ENCODE data around the gene ACOD1. TPM values are rescaled to one million over a fixed set of nuclear protein-coding genes. Genes with fewer than 3 reads are reported as not detected.

Gene ACOD1
- total RNA-seq, 1 experiment from 2014 or later = not detected

DNA sequence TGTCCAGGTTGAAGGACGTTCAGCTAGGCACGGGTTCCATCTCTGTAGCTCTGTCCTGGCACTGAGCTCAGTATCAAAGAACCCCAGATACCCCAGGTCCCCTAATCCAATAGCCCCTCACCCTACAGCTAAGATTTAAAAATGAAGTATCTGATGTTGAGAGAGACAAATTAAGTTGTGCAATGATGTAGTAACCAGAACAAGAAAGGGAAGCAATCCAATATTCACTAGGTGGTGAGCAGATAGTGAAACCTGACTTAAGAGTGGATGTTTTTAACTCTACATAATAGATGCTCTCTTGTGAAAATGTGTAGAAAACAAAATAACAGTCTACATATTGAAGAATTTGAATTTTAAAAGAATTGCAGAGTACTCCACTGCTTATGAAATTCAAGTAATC, 1.8 kb downstream of the ACOD1 start:
- Histone ChIP-seq H3K4me3 (ENCODE audit: low read length) (no peak overlapping the region), H3K4me1 (ENCODE audit: insufficient read depth, low read length) (peaks cover 14% of the 10 kb centered on the region), H3K9me3 (ENCODE audit: low read length) (no peaks in the 10 kb centered on the region), H3F3A (ENCODE audit: low read length, unreplicated experiment) (no peaks in the 10 kb centered on the region), H3K27ac (ENCODE audit: low read length) (no peak overlapping the region), H3K9me2 (replicated peaks; ENCODE audit: low read length) (no peaks in the 10 kb centered on the region), H4K20me1 (ENCODE audit: low read length) (no peaks in the 10 kb centered on the region), H3K4me2 (ENCODE audit: low read length) (no peak overlapping the region), H3K9ac (ENCODE audit: low read length) (no peak overlapping the region), H3K79me2 (ENCODE audit: low read length) (no peaks in the 10 kb centered on the region), H3K36me3 (ENCODE audit: low read depth, low read length) (no peaks in the 10 kb centered on the region), H2AFZ (ENCODE audit: low read length) (no peak overlapping the region), H3K27me3 (ENCODE audit: low read length) (no peaks in the 10 kb centered on the region)
- intact Hi-C loops (cut with micrococcal nuclease) = no loop called here
- ATAC-seq (no peak), DNase-seq (no peak)
- no TSS peak for BruUV-seq (replicated peaks)
- ChIA-PET POLR2A (ENCODE audit: unreplicated experiment) (no interaction called here), CTCF (no interaction called here)
- no peak for TF ChIP-seq EZH2phosphoT487 (IDR thresholded peaks at IDR 0.05; ENCODE audit: borderline replicate concordance, low read length)
- TF ChIP-seq, protein P1, sequence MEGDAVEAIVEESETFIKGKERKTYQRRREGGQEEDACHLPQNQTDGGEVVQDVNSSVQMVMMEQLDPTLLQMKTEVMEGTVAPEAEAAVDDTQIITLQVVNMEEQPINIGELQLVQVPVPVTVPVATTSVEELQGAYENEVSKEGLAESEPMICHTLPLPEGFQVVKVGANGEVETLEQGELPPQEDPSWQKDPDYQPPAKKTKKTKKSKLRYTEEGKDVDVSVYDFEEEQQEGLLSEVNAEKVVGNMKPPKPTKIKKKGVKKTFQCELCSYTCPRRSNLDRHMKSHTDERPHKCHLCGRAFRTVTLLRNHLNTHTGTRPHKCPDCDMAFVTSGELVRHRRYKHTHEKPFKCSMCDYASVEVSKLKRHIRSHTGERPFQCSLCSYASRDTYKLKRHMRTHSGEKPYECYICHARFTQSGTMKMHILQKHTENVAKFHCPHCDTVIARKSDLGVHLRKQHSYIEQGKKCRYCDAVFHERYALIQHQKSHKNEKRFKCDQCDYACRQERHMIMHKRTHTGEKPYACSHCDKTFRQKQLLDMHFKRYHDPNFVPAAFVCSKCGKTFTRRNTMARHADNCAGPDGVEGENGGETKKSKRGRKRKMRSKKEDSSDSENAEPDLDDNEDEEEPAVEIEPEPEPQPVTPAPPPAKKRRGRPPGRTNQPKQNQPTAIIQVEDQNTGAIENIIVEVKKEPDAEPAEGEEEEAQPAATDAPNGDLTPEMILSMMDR (conservative IDR thresholded peaks at IDR 0.05; ENCODE audit: low read depth, low read length) = no peak
- no peak for TF ChIP-seq EZH2 (IDR thresholded peaks at IDR 0.05; ENCODE audit: low read length, unreplicated experiment)

DNA sequence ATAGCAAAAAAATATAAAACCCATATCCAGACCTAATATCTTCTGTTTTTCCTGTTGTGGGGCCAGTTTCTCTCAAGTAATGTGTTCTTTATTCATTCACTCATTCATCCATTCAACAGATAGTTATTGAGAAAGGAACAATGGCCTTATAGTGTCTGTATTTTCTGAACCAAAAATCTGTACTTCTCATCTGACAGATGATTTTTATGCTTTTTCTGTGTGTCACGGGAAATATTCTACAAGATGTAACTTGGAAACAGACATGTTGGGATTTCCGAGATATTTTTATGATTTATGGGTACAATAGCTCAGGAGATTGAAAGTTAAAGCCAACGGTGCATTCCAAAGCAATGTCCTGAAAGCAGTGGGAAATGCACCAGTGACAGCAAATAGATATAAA, 5.7 kb downstream of the ACOD1 start:
- Histone ChIP-seq H3K4me3 (ENCODE audit: low read length) (no peak overlapping the region), H4K20me1 (ENCODE audit: low read length) (no peaks in the 10 kb centered on the region), H3K27ac (ENCODE audit: low read length) (no peak overlapping the region), H2AFZ (ENCODE audit: low read length) (no peak overlapping the region), H3K4me1 (ENCODE audit: insufficient read depth, low read length) (no peaks in the 10 kb centered on the region), H3K9ac (ENCODE audit: low read length) (no peak overlapping the region), H3F3A (ENCODE audit: low read length, unreplicated experiment) (no peaks in the 10 kb centered on the region), H3K27me3 (ENCODE audit: low read length) (no peaks in the 10 kb centered on the region), H3K36me3 (ENCODE audit: low read depth, low read length) (no peaks in the 10 kb centered on the region), H3K4me2 (ENCODE audit: low read length) (no peak overlapping the region), H3K79me2 (ENCODE audit: low read length) (no peaks in the 10 kb centered on the region), H3K9me2 (replicated peaks; ENCODE audit: low read length) (no peaks in the 10 kb centered on the region), H3K9me3 (ENCODE audit: low read length) (no peaks in the 10 kb centered on the region)
- TF ChIP-seq EZH2 (IDR thresholded peaks at IDR 0.05; ENCODE audit: low read length, unreplicated experiment) (no peak), EZH2phosphoT487 (IDR thresholded peaks at IDR 0.05; ENCODE audit: borderline replicate concordance, low read length) (no peak)
- TF ChIP-seq, protein P1 (conservative IDR thresholded peaks at IDR 0.05; ENCODE audit: low read depth, low read length) = no peak
- BruUV-seq (replicated peaks) = no TSS peak
- DNase-seq = no peak
- ChIA-PET CTCF (no interaction called here), POLR2A (ENCODE audit: unreplicated experiment) (no interaction called here)
- ATAC-seq = no peak
- intact Hi-C loops (cut with micrococcal nuclease) = no loop called here

DNA sequence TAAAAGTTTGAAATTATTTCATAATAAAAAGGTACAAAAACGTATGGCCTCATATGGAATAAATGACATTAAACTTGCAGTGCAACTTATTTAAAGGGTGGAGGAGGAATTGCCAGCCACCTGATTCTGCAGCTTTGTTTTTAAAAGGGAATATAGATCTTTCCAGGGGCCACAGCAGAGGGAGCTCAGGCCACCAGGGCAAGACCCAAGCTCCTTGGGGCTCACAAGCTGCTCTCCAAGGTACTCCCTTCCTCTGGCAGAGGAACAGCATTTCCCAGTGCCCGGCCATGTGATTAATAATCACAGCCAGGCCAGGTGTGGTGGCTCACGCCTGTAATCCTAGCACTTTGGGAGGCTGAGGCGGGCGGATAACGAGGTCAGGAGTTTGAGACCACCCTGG, 6.2 kb downstream of the ACOD1 start:
- H3K9me3 ChIP-seq (ENCODE audit: low read length) = no peaks in the 10 kb centered on the region
- no peaks in the 10 kb centered on the region for H3K27me3 ChIP-seq (ENCODE audit: low read length)
- H3K27ac ChIP-seq (ENCODE audit: low read length) = no peak overlapping the region
- ChIA-PET CTCF (no interaction called here), POLR2A (ENCODE audit: unreplicated experiment) (interaction anchor here (0.6 kb wide), 1 partner anchor 91 kb away, joined by 3 read pairs; no protein-coding TSS in a partner anchor)
- no peaks in the 10 kb centered on the region for H3F3A ChIP-seq (ENCODE audit: low read length, unreplicated experiment)
- ATAC-seq (no peak), DNase-seq (no peak)
- intact Hi-C loops (cut with micrococcal nuclease) = no loop called here
- H3K4me3 ChIP-seq (ENCODE audit: low read length) = no peak overlapping the region
- no peak overlapping the region for H3K4me2 ChIP-seq (ENCODE audit: low read length)
- TF ChIP-seq, protein P1 (conservative IDR thresholded peaks at IDR 0.05; ENCODE audit: low read depth, low read length) = no peak
- TF ChIP-seq EZH2 (IDR thresholded peaks at IDR 0.05; ENCODE audit: low read length, unreplicated experiment) = no peak
- no peak for TF ChIP-seq EZH2phosphoT487 (IDR thresholded peaks at IDR 0.05; ENCODE audit: borderline replicate concordance, low read length)
- H3K79me2 ChIP-seq (ENCODE audit: low read length) = no peaks in the 10 kb centered on the region
- H3K4me1 ChIP-seq (ENCODE audit: insufficient read depth, low read length) = no peaks in the 10 kb centered on the region
- H3K36me3 ChIP-seq (ENCODE audit: low read depth, low read length) = no peaks in the 10 kb centered on the region
- H2AFZ ChIP-seq (ENCODE audit: low read length) = no peak overlapping the region
- no peak overlapping the region for H3K9ac ChIP-seq (ENCODE audit: low read length)
- no peaks in the 10 kb centered on the region for H3K9me2 ChIP-seq (replicated peaks; ENCODE audit: low read length)
- H4K20me1 ChIP-seq (ENCODE audit: low read length) = no peaks in the 10 kb centered on the region
- BruUV-seq (replicated peaks) = no TSS peak
